ENCODE data around the gene LYSMD3. TPM values are rescaled to one million over a fixed set of nuclear protein-coding genes. Genes with fewer than 3 reads are reported as not detected.

The LYSMD3 gene
- total and polyA plus RNA-seq, 9 of the 15 experiments (the other 6 are each of a cell fraction or from before 2014, with no cell fraction given): 9.5 to 42.3 (median 20.7) TPM

GRCh38 chr5:90510438-90510837 is 18.9 kb downstream of the LYSMD3 start:
- H3K36me3 ChIP-seq (ENCODE audit: control insufficient read depth, insufficient read depth, low read length): peaks cover 69% of the 10 kb centered on the region
- no peak overlapping the region for H3K4me2 ChIP-seq (ENCODE audit: insufficient read depth, low read length)
- ATAC-seq: no peak
- intact Hi-C loops (cut with micrococcal nuclease) (no loop called here), in situ Hi-C loops (cut with MboI) (no loop called here)
- no peak overlapping the region for H3K4me3 ChIP-seq
- no peaks in the 10 kb centered on the region for H4K20me1 ChIP-seq (replicated peaks; ENCODE audit: control insufficient read depth, insufficient read depth, low read length)
- H3K79me2 ChIP-seq (ENCODE audit: control insufficient read depth, insufficient read depth, low read length): no peaks in the 10 kb centered on the region
- WGBS (ENCODE audit: insufficient coverage, low coverage, missing lambda C conversion rate): 100% methylated on average over 1 of the region's 1 CpG
- no peaks in the 10 kb centered on the region for H3K9me1 ChIP-seq (ENCODE audit: control insufficient read depth, insufficient read depth, low read length)
- H3K9me3 ChIP-seq (replicated peaks; ENCODE audit: control insufficient read depth, insufficient read depth, low read depth, low read length): no peaks in the 10 kb centered on the region
- no TSS peak for BruUV-seq (replicated peaks)
- ChIA-PET POLR2A (interaction anchor here (0.6 to 1.3 kb wide), 3 partner anchors 9 to 26 kb away, joined by 3 to 4 read pairs (median 3); no protein-coding TSS in a partner anchor), CTCF (ENCODE audit: low intra/inter-chr PET ratio) (no interaction called here)
- no peak overlapping the region for H3K9ac ChIP-seq (ENCODE audit: insufficient read depth in 1 of 2, low read depth in 2 of 2, low read length in 2 of 2)
- H3K27ac ChIP-seq (ENCODE audit: extremely low read depth, low read depth, low read length): no peak overlapping the region
- H2AFZ ChIP-seq (ENCODE audit: low read depth, low read length): no peak overlapping the region
- H3K4me1 ChIP-seq (replicated peaks in 1 of 2; ENCODE audit: control insufficient read depth in 2 of 2, insufficient read depth in 2 of 2, low read length in 2 of 2): no peaks in the 10 kb centered on the region
- no peak for FAIRE-seq
- H3K27me3 ChIP-seq (ENCODE audit: control insufficient read depth in 2 of 2, insufficient read depth in 2 of 2, low read length in 2 of 2): no peaks in the 10 kb centered on the region
- DNase-seq (ENCODE audit: extremely low read depth in 1 of 4, low spot score in 3 of 4): no peak
- TF ChIP-seq ZNF76 (CRISPR knock-in tag; IDR thresholded peaks at IDR 0.05; ENCODE audit: borderline replicate concordance) (no peak), CHD4 (IDR thresholded peaks at IDR 0.05; ENCODE audit: insufficient read depth, insufficient replicate concordance, low read depth, low read length, poor library complexity, severe bottlenecking) (no peak), BCOR (IDR thresholded peaks at IDR 0.05) (no peak), TAF7 (tag; IDR thresholded peaks at IDR 0.05) (no peak), ZNF561 (CRISPR knock-in tag; conservative IDR thresholded peaks at IDR 0.05) (no peak), ZNF140 (CRISPR knock-in tag; IDR thresholded peaks at IDR 0.05) (no peak), ILK (tag; IDR thresholded peaks at IDR 0.05; ENCODE audit: borderline replicate concordance, low read depth) (no peak), CHCHD3 (CRISPR knock-in tag; IDR thresholded peaks at IDR 0.05) (no peak), TCFL5 (CRISPR knock-in tag; conservative IDR thresholded peaks at IDR 0.05) (no peak), ZBTB34 (CRISPR knock-in tag; IDR thresholded peaks at IDR 0.05) (no peak), AFF4 (CRISPR knock-in tag; IDR thresholded peaks at IDR 0.05) (no peak)

All from K562 (cell line).